COLO668 (cell line): ENCODE results near the gene FAM193A.
"Not testable (repeated sequence)": the region's sequence is repeated elsewhere in the genome, so short reads cannot be mapped to it uniquely, and the experiment has no call there.

ENCODE experiments used
- DNase-seq: peaks from one replicate; lab custom pipeline; 2025; ENCODE audit not compliant: unreplicated experiment; lab: John Stamatoyannopoulos, UW

Gene FAM193A

GRCh38 chr4:2606960-2607506 lies 70.6 kb downstream of the FAM193A start:
- DNase-seq: no peak

- DNase-seq: no peak
These were observed 71.4 kb downstream of the FAM193A start for GRCh38 chr4:2607822-2608221.

- no peak for DNase-seq
These were observed 71.8 kb downstream of the FAM193A start for GRCh38 chr4:2608291-2608690.

- no peak for DNase-seq
These were observed 79.4 kb downstream of the FAM193A start for GRCh38 chr4:2615821-2616220.

- DNase-seq: no peak
These were observed 81.5 kb downstream of the FAM193A start for GRCh38 chr4:2617955-2618354.

GRCh38 chr4:2618729-2619128 lies 82.3 kb downstream of the FAM193A start:
- DNase-seq: not testable (repeated sequence)

- no peak for DNase-seq
These were observed 83.0 kb downstream of the FAM193A start for GRCh38 chr4:2619459-2619858.

GRCh38 chr4:2621419-2621818 lies 85.0 kb downstream of the FAM193A start:
- no peak for DNase-seq

GRCh38 chr4:2623442-2623841 lies 87.0 kb downstream of the FAM193A start:
- DNase-seq: no peak

GRCh38 chr4:2624782-2625530 lies 88.5 kb downstream of the FAM193A start:
- DNase-seq: no peak

GRCh38 chr4:2626231-2626630 lies 89.8 kb downstream of the FAM193A start:
- DNase-seq: no peak

GRCh38 chr4:2630556-2631273 lies 94.3 kb downstream of the FAM193A start:
- no peak for DNase-seq

GRCh38 chr4:2634014-2634413 lies 97.6 kb downstream of the FAM193A start:
- no peak for DNase-seq

GRCh38 chr4:2636331-2636730 lies 99.9 kb downstream of the FAM193A start:
- no peak for DNase-seq

GRCh38 chr4:2636994-2637393 lies 100.5 kb downstream of the FAM193A start:
- not testable (repeated sequence) for DNase-seq

GRCh38 chr4:2637956-2638552 lies 101.6 kb downstream of the FAM193A start:
- no peak for DNase-seq

GRCh38 chr4:2638730-2639129 lies 102.3 kb downstream of the FAM193A start:
- no peak for DNase-seq

GRCh38 chr4:2642968-2643367 lies 106.5 kb downstream of the FAM193A start:
- no peak for DNase-seq

- DNase-seq: no peak
These were observed 107.1 kb downstream of the FAM193A start for GRCh38 chr4:2643555-2643954.

- no peak for DNase-seq
These were observed 110.1 kb downstream of the FAM193A start for GRCh38 chr4:2646396-2647149.
